NCI-H2107 treated with DMSO at 0.1 percent for 48 hours (cell line): ENCODE measurements around the gene EEFSEC.

ENCODE experiments used
- DNase-seq: peaks from one replicate; lab custom pipeline; 2025; ENCODE audit not compliant: unreplicated experiment; lab: John Stamatoyannopoulos, UW

EEFSEC gene

GRCh38 chr3:128283421-128283820 is 130.1 kb downstream of the EEFSEC start:
- DNase-seq, result no peak

GRCh38 chr3:128285042-128285966 is 132.0 kb downstream of the EEFSEC start:
- DNase-seq, result no peak

- DNase-seq, result no peak
Measured at GRCh38 chr3:128285967-128286321, 132.7 kb downstream of the EEFSEC start.

- DNase-seq, result no peak
Measured at GRCh38 chr3:128286691-128287090, 133.4 kb downstream of the EEFSEC start.

- no peak for DNase-seq
Measured at GRCh38 chr3:128287216-128287615, 133.9 kb downstream of the EEFSEC start.

- no peak for DNase-seq
Measured at GRCh38 chr3:128289534-128289933, 136.3 kb downstream of the EEFSEC start.

GRCh38 chr3:128290484-128290883 is 137.2 kb downstream of the EEFSEC start:
- no peak for DNase-seq

GRCh38 chr3:128293930-128294329 is 140.6 kb downstream of the EEFSEC start:
- DNase-seq, result no peak

- no peak for DNase-seq
Measured at GRCh38 chr3:128294999-128295468, 141.8 kb downstream of the EEFSEC start.

- no peak for DNase-seq
Measured at GRCh38 chr3:128296469-128297251, 143.4 kb downstream of the EEFSEC start.

- no peak for DNase-seq
Measured at GRCh38 chr3:128297401-128298138, 144.3 kb downstream of the EEFSEC start.

GRCh38 chr3:128301186-128302023 is 148.1 kb downstream of the EEFSEC start:
- no peak for DNase-seq

- DNase-seq, result no peak
Measured at GRCh38 chr3:128306481-128306880, 153.2 kb downstream of the EEFSEC start.

- DNase-seq, result peak; percentile 31
Measured at GRCh38 chr3:128307029-128307633, 153.8 kb downstream of the EEFSEC start.

GRCh38 chr3:128307781-128308469 is 154.6 kb downstream of the EEFSEC start:
- no peak for DNase-seq

- peak; percentile 74 for DNase-seq
Measured at GRCh38 chr3:128309026-128309425, 155.7 kb downstream of the EEFSEC start.

- DNase-seq, result no peak
Measured at GRCh38 chr3:128310286-128311058, 157.2 kb downstream of the EEFSEC start.

- no peak for DNase-seq
Measured at GRCh38 chr3:128311441-128311844, 158.2 kb downstream of the EEFSEC start.

GRCh38 chr3:128312271-128312670 is 159.0 kb downstream of the EEFSEC start:
- DNase-seq, result no peak
